GM21423 (cell line): Measurements from ENCODE around the gene FADS6.

Experiments used
- ATAC-seq: cut with Tn5 transposase; IDR thresholded peaks from one replicate; pipeline ENCODE4 v1.9.1; 2021; ENCODE audit warnings: mild to moderate bottlenecking, moderate library complexity; ENCODE audit not compliant: unreplicated experiment

FADS6 gene, protein sequence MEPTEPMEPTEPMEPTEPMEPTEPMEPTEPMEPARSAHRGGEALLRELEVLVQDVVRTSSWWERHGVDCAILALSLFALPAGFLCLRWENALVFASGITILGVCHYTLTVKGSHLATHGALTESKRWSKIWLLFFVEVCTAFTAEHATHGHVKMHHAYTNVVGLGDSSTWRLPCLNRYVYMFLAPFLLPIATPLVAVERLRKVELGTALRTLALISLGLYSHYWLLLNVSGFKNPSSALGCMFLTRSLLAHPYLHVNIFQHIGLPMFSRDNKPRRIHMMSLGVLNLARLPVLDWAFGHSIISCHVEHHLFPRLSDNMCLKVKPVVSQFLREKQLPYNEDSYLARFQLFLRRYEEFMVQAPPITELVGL

GRCh38 chr17:74892974-74893911 is at the start of gene FADS6:
Gene FADS6, minus strand, starts transcription at chr17:74893633. Its CDS starts 38 bp downstream, at chr17:74893595.
- no peak for ATAC-seq

DNA sequence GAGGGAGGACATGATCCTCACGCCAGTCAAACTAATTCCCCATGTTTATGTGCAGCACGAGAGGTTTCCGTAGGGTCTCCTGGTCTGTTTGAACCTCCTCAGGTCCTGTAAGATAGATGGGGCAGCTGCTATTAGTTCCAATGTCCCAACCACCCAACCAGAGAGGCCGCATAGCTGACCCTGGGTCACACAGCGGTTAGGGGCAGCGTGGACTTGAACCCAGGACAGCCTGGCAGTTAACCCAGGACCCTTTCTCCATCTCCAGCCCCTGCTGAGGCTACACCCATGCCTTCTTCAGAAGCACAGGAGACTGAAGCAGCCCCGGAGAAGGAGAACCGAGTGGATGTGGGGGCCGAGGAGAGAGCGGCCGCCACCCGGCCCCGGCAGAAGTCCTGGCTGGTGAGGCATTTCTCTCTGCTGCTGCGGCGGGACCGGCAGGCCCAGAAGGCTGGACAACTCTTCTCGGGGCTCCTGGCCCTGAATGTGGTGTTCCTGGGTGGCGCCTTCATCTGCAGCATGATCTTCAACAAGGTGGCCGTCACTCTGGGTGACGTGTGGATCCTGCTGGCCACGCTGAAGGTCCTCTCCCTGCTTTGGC is 47.8 kb upstream of the FADS6 start:
- ATAC-seq, result no peak

DNA sequence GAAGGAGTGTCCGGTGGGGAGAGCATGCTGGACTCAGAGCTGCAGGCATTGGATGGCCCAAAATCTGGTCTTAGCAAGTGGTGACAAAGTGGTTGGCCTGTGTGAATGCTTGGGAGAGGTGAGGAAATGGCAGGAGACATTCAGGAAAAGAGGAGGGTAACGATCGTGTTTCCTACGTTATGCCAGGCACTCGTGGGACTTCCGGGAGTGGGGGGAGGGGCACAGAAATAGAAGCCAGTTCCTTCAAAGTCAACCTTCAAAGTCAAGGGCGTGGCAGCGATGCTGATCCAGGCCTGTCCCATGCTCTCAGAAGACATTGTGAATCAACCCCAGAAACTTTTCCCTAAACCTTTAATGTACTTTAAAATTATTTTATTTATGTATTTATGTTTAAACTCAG is 46.1 kb upstream of the FADS6 start:
- no peak for ATAC-seq

DNA sequence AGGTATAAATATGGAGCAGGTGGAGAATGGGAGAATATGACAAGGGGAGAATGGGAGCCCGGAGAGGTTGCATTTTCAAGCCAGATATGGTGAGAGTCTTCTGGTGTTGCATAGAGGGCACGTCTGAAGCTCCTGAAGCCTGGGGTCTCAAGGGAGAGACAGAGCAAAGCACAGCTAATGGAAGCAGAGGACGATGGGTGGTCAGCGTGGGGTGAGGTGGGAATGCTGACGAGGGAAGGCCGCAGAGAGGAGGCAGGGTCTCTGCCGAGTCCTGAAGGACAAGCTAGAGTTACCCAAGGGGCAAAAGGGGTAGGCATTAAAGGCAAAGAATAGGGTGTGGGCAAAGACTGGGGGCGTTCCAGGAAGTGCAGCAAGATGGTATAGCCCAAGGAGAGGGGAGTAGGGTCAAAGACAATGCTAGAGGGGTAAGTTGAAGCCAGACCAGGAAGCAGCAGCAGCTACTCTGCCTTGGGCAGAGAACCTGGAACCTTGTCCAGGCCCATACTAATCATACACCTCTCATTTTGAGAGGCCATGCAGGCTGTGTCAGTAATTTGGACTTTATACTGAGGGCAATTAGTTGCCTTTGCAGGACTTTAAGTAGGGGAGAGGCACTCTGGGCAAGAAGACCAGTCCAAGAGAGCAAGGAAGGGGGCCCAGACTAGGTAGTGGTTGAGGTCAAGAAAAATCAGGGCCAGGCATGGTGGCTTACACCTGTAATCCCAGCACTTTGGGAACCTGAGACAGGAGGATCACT is 44.9 kb upstream of the FADS6 start:
- no peak for ATAC-seq

- no peak for ATAC-seq
These were observed 43.9 kb upstream of the FADS6 start for GRCh38 chr17:74937064-74938051.

DNA sequence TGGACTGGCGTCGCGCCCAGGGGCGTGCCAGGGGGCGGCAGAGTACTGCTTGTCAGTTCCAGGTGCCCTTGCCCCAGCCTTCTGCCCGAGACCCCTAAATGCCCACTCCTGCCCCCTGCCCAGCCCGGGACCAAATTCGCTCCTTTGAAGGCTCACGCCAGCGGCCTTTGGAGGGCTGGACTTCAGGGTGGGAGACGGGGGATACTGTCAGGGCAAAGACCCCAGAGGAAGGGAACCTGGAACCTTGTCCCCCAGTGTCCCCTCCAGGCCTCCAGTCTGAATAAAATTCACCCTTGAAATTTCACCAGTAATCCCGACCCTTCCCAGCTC is 43.0 kb upstream of the FADS6 start:
- ATAC-seq, result no peak

- ATAC-seq, result no peak
These were observed 42.4 kb upstream of the FADS6 start, which contains the start of gene OTOP3 for GRCh38 chr17:74935585-74936469. Gene OTOP3, plus strand, starts transcription at chr17:74935898. Its CDS starts 24 bp downstream, at chr17:74935922.

DNA sequence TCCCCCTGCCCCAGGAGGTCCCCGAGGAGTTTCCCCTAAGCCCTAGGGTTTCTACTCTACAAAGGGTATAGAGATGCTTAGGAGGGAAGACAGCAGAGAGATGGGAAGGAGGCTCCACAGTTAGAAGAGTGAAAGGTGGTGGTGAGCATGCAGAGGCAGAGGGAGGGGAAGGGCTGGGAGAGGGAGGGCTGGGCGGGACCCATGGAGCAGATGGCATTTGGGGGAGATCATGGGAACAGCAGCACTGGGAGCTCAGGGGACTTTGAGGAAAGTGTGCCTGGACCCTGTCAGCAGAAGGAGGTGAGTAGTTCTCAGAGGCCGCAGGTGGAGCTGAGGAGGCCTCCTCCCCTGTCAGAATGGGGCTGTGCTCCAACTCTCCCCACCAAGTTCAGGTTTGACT is 41.6 kb upstream of the FADS6 start:
- ATAC-seq, result no peak

DNA sequence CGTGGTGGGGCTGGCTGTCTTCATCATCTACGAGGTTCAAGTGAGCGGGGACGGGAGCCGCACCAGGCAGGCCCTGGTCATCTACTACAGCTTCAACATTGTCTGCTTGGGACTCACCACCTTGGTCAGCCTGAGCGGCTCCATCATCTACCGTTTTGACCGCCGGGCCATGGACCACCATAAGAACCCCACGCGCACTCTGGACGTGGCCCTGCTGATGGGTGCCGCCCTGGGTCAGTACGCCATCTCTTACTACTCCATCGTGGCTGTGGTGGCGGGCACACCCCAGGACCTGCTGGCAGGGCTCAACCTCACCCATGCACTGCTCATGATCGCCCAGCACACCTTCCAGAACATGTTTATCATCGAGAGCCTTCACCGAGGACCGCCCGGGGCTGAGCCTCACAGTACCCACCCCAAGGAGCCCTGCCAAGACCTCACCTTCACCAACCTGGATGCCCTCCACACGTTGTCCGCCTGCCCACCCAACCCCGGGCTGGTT is 37.2 kb upstream of the FADS6 start:
- no peak for ATAC-seq

GRCh38 chr17:74928786-74929185 is 35.4 kb upstream of the FADS6 start:
- no peak for ATAC-seq

- ATAC-seq, result no peak
These were observed 31.8 kb upstream of the FADS6 start for GRCh38 chr17:74925242-74925641.

DNA sequence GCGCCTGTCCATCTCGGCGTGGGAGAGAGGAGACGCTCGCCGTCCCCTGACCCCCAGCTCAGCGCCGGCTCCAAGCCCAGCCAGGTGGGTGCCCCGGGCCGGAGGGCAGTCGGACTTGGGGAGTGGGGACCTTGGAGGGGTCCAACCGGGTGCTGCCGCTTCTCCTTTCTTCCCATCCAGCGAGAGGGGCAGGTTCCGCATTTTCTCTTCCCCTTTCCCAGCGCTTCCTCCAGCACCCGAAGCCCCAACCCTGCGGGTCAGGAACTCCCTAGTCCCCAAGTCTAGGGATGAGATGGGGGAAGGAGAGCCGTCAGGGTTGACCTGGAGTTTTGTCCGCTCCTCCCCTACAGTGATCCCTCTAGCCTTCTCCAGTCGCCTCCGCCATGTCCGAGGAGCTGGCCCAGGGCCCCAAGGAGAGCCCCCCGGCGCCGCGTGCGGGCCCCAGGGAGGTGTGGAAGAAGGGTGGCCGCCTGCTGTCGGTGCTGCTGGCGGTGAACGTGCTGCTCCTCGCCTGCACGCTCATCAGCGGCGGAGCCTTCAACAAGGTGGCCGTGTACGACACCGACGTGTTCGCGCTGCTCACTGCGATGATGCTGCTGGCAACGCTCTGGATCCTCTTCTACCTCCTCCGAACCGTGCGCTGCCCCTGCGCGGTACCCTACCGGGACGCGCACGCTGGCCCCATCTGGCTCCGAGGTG is 31.0 kb upstream of the FADS6 start, which contains the start of gene OTOP2:
OTOP2 (plus strand) TSS at position 24 of the 699 bp plus-strand sequence; CDS start at position 384, 360 bp downstream.
- ATAC-seq, result no peak

DNA sequence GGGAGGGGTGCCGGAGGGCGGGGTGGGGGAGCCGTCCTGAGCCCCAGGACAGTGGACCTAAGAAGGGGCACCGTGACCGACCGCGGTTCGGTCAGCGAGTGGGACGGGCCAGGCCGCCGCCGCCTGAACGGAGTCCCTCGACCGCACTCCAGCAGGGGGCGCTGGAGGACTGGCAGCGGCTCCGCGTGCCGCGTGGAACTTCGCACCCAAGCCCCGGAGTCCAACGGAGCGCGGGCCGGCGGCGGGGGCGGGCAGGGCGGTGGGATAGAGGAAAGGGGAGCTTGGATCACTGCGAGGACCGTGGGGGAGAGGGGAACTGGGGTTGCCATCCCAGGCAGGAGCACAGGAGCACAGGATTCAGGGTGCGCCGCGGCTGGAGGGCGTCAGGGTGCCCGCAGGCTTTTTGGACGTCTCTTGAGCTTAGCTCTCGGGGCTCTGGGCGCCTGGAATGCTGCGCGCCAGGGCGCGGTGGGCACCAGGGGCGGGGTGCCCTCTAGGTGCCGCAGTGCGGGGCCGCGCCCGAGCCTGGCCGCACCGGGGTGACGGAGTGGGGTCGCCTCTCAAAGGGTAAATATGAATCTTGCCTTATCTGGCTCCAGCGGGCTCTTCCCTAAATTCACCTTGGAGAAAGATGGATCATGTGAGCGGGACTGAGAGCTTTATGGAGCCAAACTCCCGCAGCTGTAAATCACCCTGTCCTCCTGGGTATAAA is 30.3 kb upstream of the FADS6 start:
- no peak for ATAC-seq

DNA sequence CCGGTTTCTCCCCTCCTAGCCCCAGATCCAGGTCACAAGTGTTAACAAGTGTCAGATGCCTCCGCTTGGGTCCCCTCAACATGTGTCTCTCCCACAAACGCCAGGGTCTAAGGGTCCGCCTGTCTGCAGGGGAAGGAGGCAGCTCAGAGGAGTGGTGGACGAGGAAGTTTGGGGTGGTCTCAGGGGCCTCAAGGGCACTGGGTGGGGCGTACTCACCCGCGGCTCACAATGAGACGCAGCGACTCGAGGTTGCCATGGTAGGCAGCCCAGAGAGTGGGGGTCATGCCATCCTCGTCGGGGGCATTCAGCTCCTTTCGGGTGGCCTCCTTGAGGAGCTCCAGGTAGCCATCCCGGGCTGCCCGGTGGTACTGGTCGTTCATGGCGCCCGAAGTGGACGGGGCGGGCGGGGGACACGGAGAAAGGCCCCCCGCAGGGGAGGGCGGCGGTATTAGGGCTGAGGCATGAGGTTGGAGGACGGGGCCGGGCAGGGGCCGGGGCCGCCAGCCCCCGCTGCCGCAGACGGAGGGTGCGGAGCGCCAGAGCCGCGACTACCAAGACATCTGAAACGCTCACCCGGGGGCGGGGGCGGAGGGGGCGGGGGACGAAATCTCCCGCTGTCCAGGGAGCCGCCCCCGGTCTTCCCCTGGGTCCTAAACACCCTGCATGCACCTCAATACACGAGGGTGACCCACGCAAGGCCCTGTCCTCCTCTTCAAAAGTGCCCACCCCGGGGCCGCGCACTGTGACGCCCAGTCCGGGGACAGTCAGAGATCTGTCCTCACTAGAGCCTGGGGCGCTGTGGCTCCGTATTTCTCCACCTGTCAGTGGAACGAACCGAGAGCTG is 29.5 kb upstream of the FADS6 start, which contains the start of gene USH1G:
USH1G (minus strand) TSS at position 562 of the 844 bp plus-strand sequence; CDS start at position 380, 182 bp downstream.
- no peak for ATAC-seq

- no peak for ATAC-seq
These were observed 28.7 kb upstream of the FADS6 start for GRCh38 chr17:74922172-74922571.

GRCh38 chr17:74921769-74922168 is 28.3 kb upstream of the FADS6 start:
- ATAC-seq, result no peak
